Sigmoid colon (tissue), 4 donors: Measurements from ENCODE around the gene HIVEP3.

Experiments
- CTCF ChIP-seq, 4 experiments: fragments of 450-650 bp in 3 of 4; fragments of 200-600 bp in 1 of 4; IDR thresholded peaks; one replicate each; pipeline ENCODE4 v1.5.1; 2016 to 2019; ENCODE audit warnings: antibody characterized with exemption in 4 of 4, mild to moderate bottlenecking in 3 of 4, moderate library complexity in 2 of 4
- EP300 ChIP-seq, 4 donors: sonication (generic); formaldehyde crosslinking; IDR thresholded peaks; one replicate each; pipeline ENCODE4 v1.6.1; 2017; ENCODE audit warnings: antibody characterized with exemption in 4 of 4
- POLR2A ChIP-seq, 2 donors: fragments of 450-650 bp; IDR thresholded peaks; one replicate each; pipeline ENCODE4 v1.6.1; 2016; ENCODE audit warnings: antibody characterized with exemption in 2 of 2, mild to moderate bottlenecking in 2 of 2, moderate library complexity in 2 of 2
- POLR2AphosphoS5 ChIP-seq, 4 donors: sonication (generic); formaldehyde crosslinking; IDR thresholded peaks; one replicate each; pipeline ENCODE4 v1.6.1; 2017; ENCODE audit warnings: antibody characterized with exemption in 4 of 4

GRCh38 chr1:41866285-41866684 lies 52.4 kb downstream of the HIVEP3 start:
- TF ChIP-seq CTCF (IDR thresholded peaks at IDR 0.05) (no peak), POLR2AphosphoS5 (IDR thresholded peaks at IDR 0.05) (no peak), POLR2A (IDR thresholded peaks at IDR 0.05) (no peak), EP300 (IDR thresholded peaks at IDR 0.05) (no peak)
